NCI-H187 (cell line): ENCODE results near the gene TMEM242.
"Not testable (repeated sequence)": the region's sequence is repeated elsewhere in the genome, so short reads cannot be mapped to it uniquely, and the experiment has no call there.

ENCODE experiments used
- DNase-seq, 2 experiments: peaks; one replicate each; lab custom pipeline; 2025; lab: John Stamatoyannopoulos, UW

TMEM242 gene

DNA sequence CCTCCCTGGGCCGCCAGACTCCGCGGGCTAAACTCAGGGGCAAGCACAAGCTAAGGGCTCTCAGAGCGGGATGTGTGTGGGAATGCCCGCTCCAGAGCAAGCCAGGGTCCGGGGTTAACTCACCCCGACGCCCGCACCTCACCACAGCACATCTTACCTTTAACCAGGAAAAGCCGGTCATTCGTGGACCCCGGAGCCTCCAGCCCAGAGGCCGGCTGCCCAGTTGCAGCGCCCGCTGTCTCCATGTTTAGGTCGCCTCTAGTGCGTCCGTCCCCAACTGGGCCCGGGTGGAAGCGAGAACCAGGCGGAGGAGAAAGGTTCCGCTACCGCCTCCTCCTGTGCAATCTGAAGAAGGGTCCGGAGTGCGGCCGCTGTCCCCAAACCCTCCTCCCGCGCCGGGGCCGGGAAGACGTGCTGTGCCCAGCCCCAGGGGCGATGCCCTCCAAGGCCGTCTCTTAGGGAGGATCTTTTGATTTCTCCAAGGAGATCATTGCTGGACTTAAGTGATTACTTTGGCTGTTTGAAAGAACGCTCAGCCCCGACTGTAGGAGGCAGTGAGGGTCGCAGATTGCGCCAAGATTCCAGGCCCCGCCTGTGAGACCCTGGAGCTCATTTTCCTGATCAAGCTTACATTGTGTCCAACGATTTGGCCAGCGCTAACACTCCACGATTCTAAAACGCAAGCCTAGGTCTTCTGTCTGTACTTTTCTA, at the start of gene TMEM242:
Gene TMEM242, minus strand, starts transcription at position 265 of the 711 bp plus-strand sequence. Its CDS starts 20 bp downstream, at position 245.
- DNase-seq, result no peak

DNA sequence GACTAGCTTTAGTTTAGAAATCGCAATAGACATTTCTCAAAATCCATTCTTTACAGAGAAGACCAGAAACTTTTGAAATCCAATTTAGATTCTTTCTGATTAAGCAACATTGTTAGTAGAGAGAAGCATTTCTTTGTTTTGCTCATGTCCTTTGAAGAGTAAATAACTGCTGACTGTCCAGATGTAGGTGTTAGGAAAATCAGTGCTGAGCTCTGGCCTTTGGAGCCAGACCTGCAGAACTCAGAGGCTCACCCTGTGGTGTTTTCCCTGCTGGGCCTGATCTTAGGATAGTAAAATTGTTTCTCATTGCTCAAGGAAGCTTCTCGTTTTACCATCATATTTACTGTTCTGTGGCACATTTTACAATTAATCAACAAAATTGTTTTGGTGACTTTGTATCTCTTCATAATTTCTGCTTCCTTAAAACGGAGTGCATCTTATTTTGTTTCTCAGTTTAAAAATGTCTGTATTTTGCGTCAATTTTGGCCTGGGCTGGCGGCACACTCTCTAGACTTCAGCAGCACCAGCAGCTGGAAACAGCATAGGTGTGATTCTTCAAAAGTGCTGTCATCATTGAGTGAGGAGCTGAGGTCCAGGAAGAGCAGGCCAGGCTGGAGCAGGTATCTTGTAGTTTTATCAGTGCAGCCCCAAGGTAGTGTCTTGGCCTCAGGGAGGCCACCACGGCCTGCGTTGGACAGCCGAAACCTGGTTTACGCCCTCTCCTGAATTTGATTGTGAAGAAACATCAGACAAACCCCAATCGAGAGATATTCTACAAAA, 49.4 kb upstream of the TMEM242 start:
- no peak for DNase-seq

DNA sequence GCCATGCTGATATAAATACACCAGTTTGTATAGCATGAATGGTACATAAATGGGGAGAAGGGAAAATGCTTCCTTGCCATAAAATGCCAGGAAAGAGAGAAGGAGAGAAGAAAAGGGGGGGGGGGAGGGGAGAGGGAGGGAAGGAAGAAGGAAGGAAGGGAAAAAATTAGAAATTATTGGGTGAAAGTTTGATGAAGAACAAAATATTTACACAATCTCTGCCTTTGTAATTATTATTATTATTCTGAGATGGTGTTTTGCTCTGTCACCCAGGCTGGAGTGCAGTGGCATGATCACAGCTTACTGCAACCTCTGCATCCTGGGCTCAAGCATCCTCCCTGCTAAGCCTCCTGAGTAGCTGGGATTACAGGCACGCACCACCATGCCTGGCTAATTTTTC, 47.4 kb upstream of the TMEM242 start:
- DNase-seq, result no peak

DNA sequence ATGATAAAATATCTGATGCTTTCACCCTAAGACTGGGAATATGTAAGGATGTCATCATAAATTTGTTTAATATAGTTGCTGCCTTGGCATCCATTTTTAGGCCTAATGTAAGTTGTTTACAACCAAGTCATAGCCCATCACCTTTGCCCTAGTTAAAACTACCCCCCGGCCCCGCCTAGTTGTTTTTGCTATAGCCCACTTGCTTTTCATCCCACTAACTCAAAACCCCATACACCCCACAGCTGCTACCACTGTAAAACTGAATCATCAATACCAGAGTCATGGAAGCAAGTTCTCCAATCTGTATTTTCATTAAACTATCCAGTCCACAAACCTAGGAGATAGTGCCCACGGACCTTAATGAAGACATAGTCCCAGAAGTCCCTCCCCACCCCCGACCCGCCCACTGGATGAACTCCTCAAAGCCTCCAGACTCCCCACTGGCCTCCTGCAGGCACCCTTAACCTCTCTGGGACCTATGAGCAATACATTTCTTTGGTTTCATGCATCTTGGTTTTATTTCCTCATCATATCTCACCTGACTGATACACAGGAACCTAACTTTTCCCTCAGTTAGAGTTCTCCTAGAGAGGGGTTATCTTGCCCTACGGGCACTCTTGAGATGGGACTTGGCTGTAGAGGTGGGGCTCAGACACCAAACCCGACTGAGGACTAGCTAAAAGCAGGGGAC, 45.2 kb upstream of the TMEM242 start:
- DNase-seq, result no peak

DNA sequence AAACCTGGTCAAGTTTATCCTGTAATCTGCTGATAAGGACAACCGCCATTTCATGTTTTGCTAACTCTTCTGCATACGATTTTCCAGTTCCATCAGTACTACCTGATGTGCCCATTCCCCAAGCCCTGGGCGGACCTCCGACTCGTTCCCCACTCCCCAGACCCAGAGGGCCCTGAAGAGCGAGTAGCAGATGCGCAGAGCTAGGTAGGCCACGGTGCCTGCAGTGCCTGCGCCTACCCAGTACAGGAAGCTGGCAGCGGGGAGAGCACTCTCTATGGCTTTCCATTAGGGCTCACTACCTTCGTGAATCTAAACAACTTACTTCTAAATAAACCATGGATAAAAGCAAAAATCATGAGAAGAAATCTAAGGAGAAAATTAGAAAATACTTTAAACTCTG, 43.3 kb upstream of the TMEM242 start:
- no peak for DNase-seq

DNA sequence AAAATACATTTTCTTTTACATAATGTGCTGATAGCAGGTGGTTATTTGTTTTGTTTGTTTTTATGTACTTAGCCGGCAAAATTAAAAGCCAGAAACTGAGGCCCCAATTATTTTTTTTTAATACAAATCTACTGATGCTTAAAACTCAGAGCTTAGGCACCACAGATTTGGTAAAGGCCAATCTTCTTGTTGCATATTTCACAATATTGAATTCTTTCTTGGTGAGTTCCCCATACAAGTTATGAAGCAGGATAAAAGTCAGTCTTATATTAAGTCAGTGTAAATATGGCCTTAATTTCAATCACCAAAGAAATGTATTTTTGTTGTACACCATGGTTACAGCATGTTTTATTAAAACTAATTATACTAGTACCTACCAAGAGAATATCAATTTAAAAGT, 41.4 kb upstream of the TMEM242 start:
- no peak for DNase-seq

DNA sequence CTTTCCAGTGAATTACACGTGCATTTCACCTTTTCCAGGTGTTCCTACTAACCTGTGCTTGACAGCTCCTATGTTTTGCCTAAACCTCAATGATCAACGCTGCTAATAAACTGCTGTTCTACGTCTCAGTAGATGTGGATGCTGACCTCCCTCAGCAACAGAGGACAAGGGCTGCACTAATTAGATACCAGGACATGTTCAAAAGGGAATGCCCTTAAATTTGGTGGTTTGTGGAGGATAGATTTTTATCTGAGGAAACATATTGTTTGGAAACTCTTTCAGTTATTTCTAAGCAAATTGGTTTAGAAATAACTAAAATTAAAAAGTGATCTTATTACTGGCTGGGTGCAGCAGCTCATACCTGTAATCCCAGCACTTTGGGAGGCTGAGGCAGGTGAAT, 38.6 kb upstream of the TMEM242 start:
- no peak for DNase-seq

DNA sequence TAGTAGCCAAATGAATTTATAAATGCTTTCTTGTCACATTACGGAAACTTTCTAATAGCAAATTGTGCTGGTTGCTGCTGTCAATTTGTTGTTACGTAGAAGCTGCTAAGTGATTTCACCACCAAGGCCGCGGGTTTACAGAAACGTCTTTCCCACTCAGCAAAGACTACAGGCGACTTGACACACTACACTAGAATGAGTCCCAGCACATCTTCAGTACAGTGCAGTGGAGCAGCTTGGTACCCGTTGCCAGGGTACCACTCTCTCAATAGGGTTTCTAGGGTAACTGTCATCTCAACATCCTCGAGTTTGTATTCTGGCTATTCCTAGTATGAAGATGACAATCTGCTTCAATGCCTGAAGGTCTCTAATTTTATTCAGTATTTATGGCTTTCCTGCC, 35.0 kb upstream of the TMEM242 start:
- DNase-seq, result no peak

DNA sequence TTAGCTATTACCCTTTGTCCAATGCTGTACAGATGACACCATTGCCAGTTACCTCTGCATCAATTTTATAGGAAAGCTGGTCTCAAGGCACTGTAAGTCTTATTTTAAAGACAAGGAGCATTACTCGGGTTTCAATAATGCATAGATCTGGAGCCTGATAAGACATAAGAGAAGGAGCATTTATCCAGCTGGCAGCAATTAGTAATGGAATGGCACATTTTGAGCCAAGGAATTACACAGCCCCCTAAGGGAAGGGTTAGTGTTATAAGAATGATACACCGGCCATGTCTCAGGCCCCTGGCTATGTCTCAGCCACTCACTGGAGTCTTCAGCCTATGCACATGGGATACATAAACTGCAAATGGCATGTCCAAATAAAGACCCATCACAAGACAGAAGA, 23.1 kb upstream of the TMEM242 start:
- DNase-seq, result no peak

DNA sequence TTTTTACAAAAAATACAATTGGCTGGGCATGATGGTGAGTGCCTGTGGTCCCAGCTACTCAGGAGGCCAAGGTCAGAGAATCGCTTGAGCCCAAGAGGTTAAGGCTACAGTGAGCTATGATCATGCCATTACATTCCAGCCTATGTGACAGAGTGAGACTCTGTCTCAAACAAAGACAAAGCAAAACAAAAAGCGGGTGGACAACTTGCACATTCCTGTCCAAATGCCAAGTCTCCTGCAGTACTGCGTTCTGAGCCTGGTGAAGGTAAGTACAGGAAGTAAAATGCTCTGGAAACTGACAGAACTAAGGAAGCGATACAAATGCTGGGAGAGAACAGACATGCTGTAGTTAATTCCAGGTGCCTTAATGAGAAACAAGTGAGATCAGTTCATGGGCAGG, 20.4 kb upstream of the TMEM242 start:
- no peak for DNase-seq

DNA sequence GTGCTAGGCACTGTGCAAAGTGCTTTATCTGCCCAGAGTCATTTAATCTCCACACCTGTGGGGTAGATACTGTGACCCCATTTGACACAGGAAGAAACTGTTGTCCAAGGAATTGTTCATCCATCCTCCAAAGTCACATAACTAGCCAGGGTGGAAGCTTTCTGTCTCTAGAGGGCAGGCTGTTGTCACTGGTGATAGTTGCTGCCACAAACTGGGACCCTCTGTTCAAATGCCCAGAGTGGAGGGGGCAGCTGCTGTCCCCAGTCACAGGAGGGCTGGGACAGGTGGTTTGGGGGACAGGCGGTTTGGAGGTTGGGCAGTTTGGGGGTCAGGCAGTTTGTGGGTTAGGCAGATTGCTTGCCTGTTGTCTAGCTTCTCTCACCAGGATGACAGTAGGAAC, 16.1 kb upstream of the TMEM242 start:
- DNase-seq, result no peak

DNA sequence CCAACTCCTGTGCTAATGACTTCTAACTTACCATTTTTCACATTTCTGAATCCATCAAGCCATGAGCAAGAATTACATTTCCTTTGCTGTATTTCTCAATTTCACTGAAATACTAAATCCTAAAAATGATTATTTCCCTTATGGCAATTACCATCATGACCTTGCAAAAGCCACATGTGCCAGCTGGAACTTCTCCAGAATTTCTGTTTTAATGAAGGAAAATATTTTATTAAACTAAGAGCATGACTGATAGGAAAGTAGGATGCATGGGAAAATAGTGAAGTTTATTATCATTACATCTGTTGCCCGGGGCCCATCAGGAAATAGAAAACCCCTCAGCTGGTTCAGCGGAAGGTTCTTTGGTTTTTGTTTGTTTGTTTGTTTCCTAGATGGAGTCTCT, 14.4 kb upstream of the TMEM242 start:
- no peak for DNase-seq

DNA sequence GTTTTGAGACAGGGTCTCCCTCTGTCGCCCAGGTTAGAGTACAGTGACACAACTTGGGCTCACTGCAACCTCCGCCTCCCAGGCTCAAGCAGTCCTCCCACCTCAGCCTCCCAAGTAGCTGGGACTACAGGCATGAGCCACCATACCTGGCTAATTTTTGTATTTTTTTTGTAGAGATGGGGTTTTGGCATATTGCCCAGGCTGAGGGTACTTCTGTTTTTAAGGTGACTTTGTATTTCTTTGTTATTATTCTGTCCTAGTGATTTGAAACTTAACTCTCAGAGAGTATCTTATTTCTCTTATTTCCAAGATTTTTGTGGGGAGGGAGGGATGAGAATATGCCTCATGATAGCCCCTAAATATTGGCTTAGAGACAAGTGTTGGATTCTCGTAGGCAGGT, 14.0 kb upstream of the TMEM242 start:
- not testable (repeated sequence) for DNase-seq

DNA sequence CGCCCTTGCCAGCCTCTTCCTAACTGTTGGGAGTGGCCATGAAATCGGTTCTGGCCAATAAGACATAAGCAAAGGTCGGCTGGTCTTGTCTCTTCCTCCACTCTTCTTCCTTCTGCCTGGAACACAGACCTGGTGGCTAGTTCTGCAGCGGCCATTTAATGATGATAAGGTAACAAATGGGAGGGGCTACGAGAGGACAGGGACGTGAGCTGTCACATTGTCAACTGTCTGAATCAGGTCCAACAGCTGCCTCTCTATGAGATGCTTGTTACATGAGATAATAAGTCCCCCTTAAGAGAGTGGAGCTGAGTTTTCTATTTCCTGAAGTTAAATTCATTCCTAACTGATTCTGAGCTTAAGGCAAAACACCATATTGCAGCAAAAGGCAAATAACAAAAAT, 12.5 kb upstream of the TMEM242 start:
- DNase-seq, result no peak

DNA sequence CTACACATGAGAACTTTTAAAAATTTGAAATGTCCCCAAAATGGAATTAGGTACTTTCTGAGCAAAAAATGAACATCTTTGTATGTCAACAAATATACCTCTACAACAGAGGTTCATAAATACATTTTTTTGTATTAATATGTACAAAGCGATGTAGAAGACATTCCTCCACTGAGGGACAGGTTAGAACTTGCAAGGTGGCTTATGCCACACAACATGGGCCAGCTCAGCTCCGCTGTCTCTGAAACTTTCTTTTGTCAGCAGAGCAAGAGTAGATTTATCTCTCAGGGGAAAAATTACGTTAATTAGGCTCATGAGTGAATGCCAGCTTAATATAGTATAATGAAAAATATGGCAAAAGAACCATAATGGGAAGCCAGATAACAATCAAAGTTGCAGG, 10.6 kb upstream of the TMEM242 start:
- no peak for DNase-seq

DNA sequence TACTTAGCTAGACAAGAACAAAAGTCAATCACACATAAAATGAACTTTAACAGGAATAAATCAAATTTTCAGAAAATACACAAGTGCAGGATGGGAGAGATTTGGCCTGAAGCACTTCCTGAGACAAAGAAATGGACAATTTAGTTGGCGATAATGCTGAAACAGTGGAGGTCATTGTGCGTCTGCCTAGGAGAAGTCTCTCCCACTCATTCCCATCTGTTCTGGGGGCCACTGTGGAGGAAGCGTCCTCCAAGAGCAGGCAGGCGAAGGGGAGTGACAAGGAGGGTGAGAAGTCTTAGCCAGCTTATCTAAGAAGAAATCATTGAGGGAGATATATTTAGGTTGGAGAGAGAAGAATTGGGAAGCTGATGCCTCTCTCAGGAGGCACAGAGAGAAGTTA, 10.2 kb upstream of the TMEM242 start:
- DNase-seq, result no peak

DNA sequence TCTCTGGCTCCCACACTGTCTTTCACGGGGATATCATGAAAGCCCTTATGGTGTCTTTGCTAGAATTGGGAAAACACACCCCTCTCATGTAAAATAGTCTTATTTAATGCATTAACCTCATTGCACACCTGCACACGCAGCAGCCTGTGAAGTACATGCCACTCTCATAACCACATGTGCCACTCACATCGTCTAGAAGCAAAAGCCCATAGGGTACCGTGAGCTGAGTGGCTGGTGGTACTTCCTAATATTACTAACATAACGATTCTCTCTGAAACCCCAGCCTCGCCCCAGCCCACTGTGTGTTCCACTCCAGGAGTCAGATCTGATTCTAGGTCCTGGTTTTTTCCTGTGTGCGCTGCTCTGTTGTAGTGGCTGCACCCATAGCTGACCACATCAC, 9.5 kb upstream of the TMEM242 start:
- no peak for DNase-seq

DNA sequence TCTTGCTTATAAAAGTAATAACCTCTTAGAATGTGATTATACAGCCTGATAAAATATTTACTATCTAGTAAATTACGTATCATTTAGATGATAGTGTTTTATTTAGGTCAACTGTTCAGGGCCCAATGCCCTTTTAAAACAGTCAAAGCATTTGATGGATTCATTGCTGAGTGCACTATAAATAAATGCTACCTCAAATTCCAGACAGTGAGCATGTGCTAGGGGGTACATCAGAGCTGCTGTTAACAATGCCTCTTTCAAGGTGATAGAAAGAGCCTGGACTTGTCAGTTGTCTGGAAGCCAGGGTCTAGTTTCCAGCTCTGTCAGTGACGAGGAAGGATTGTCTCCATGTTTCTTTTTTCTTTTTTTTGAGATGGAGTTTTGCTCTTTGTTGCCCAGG, 7.5 kb upstream of the TMEM242 start:
- no peak for DNase-seq

DNA sequence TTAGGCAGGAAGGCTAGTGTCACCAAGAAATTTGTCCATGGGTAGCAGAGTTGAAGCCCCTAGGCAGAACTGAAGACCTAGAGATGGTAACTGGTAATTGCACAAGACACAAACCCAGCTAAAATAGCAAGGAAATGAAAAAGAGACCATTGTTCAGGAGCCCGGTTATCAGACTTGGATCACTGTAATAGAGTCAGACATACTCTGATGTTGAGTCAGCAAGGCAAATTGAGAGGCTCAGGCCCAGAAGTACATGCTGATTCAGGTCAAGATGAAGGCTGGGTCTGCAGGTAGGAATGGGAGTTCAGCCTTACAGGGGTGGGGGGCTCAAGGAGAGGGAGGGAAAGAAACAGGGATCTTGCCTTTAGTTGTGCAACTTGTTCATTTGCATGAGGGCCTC, 6.5 kb upstream of the TMEM242 start:
- no peak for DNase-seq

DNA sequence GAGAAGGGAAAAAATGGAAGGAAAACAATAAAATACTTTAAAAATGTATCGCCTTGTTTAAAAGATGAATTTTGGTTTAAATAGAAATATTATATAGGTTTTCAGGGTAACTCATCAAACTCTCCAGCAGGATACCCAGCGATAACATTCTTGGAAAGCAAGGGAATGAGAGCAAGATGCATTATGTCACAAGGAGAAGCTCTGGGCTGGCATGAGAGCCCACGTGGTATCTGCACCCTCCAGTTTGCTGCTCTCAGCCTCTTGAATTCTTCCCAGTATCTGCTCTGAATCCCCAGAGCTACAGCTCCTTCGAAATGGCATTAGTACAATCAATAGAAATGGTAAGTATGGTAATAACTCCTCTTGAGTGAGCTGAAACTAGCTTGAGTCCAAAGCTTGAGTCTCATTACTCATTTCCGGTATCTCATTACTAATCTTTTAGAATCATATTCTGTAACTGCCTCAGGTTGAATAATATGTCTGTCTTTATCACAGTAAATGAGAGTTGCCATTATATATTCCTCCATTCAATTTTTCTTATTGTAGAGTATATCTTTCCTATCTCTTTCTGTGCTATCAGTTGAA, 4.9 kb upstream of the TMEM242 start:
- DNase-seq, result no peak

DNA sequence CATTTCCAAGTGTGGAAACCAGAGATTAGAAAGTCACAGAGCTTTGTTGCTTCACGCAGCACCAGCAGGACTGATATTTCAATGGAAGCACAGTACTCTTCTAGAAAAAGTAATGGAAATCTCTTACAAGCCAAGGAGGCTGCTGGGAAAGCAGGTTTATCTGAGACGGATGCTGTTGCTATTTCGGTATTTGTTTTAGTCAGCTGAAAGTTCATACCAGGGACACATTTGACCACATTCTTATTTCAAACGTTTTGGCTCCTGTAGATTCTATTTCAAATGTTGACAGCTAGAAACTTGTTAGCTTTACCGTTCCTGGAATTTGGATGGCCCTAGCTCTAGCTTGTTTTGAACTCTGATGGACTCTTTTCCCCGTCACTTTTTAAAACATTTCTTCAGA, 3.7 kb upstream of the TMEM242 start:
- DNase-seq, result no peak

DNA sequence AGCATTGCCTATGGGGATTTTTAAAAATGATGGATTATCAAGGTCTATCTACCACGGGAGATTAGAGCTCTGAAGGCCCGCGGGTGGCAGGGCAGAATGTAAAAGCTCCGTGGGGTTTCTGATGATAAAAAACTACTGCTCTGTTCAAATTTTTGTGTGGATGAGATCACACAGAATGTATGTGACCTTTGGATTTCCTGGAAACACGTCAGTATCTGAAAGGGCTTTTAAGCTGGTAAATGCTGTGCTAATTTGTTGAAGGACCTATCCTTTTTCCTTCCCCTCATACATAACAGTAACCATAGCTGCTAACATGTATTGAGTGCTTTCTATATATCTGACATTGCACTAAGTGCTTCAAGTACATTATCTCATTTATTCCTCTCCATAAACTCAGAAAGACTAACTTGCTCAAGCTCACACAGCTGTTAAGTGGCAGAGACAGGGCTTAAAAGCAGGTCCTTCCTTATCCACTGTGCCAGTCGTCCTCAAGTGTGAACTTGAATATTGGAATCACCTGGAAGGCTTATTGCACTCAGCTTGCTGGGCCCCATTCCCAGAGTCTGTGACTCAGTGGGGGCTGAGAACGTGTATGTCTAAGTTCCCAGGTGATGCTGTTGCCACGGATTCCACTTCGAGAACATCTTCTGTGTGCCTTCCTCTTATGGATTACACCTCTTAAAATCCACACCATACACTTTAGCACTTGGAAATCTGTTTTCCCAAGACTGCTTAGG, 1.9 kb upstream of the TMEM242 start:
- no peak for DNase-seq
